PC-9 (cell line): ENCODE measurements around the gene DSCAM. TPM values are rescaled to one million over a fixed set of nuclear protein-coding genes. Genes with fewer than 3 reads are reported as not detected.
"Not testable (repeated sequence)": the region's sequence is repeated elsewhere in the genome, so short reads cannot be mapped to it uniquely, and the experiment has no call there.

Source experiments
- BruUV-seq: library from RNA; stranded (reverse); fragments of 400-500 nt; replicated peaks from 2 replicates; lab custom pipeline; 2021; lab: Mats Ljungman, UMichigan
- CTCF ChIA-PET: fragments of 300-600 bp; sonication (Branson Sonifier 250); formaldehyde crosslinking; loops from one replicate; lab custom pipeline; 2022; ENCODE audit warnings: antibody characterized with exemption; lab: Charles Lee
- POLR2A ChIA-PET: fragments of 300-600 bp; sonication (Branson Sonifier 250); formaldehyde crosslinking; loops from one replicate; lab custom pipeline; 2022; ENCODE audit warnings: antibody characterized with exemption; ENCODE audit not compliant: unreplicated experiment; lab: Charles Lee
- DNase-seq, 2 experiments: peaks; one replicate each; pipeline versions ENCODE4 v3.0.0 to v3.0.0-alpha.2; 2015 to 2022; ENCODE audit warnings: mixed read lengths in 1 of 2
- H2AFZ ChIP-seq: fragments of 200-600 bp; sonication (generic); 2 replicates; pipeline ENCODE4 v1.8.1; 2017; ENCODE audit warnings: antibody characterized with exemption
- H3F3A ChIP-seq: fragments of 200-600 bp; sonication (generic); 2 replicates; pipeline ENCODE4 v1.8.1; 2017; ENCODE audit warnings: antibody characterized with exemption, mild to moderate bottlenecking, low read depth; ENCODE audit not compliant: insufficient read depth
- H3K27ac ChIP-seq: fragments of 200-600 bp; sonication (generic); 2 replicates; pipeline ENCODE4 v1.6.1; 2016; ENCODE audit warnings: mixed run types
- H3K27me3 ChIP-seq: fragments of 200-600 bp; sonication (generic); 2 replicates; pipeline ENCODE4 v1.6.1; 2016; ENCODE audit warnings: low read depth, mixed run types; ENCODE audit not compliant: insufficient read depth
- H3K36me3 ChIP-seq: fragments of 200-600 bp; sonication (generic); 2 replicates; pipeline ENCODE4 v1.6.1; 2016; ENCODE audit warnings: low read depth, mixed run types
- H3K4me1 ChIP-seq: fragments of 200-600 bp; sonication (generic); replicated peaks from 2 replicates; pipeline ENCODE4 v1.6.1; 2016; ENCODE audit warnings: mixed run types; ENCODE audit not compliant: insufficient read depth
- H3K4me2 ChIP-seq: fragments of 200-600 bp; sonication (generic); 2 replicates; pipeline ENCODE4 v1.6.1; 2017; ENCODE audit warnings: mixed run types
- H3K4me3 ChIP-seq: fragments of 200-600 bp; sonication (generic); 2 replicates; pipeline ENCODE4 v1.6.1; 2016; ENCODE audit warnings: mixed run types
- H3K79me2 ChIP-seq: fragments of 200-600 bp; sonication (generic); 2 replicates; pipeline ENCODE4 v1.6.1; 2017; ENCODE audit warnings: low read depth, mixed run types
- H3K9me2 ChIP-seq: fragments of 200-600 bp; sonication (generic); 2 replicates; pipeline ENCODE4 v1.8.1; 2017; ENCODE audit warnings: mild to moderate bottlenecking; ENCODE audit not compliant: insufficient read depth
- H3K9me3 ChIP-seq: fragments of 200-600 bp; sonication (generic); 2 replicates; pipeline ENCODE4 v1.8.1; 2016; ENCODE audit warnings: low read depth; ENCODE audit not compliant: insufficient read depth
- H4K20me1 ChIP-seq: fragments of 200-600 bp; sonication (generic); 2 replicates; pipeline ENCODE4 v1.8.1; 2017; ENCODE audit not compliant: insufficient read depth
- CTCF ChIP-seq: fragments of 200-600 bp; sonication (generic); conservative IDR thresholded peaks from 2 replicates; pipeline ENCODE4 v1.6.1; 2017; ENCODE audit warnings: mixed run types, antibody characterized with exemption, mild to moderate bottlenecking, moderate library complexity
- EZH2 ChIP-seq: fragments of 200-600 bp; sonication (generic); IDR thresholded peaks from 2 replicates; pipeline ENCODE4 v1.8.0; 2017; ENCODE audit warnings: antibody characterized with exemption, low read depth
- intact Hi-C: fragments of 100-400 bp; cut with micrococcal nuclease; formaldehyde crosslinking; loops from one replicate; pipeline ENCODE4 v1.10.0; 2022; ENCODE audit not compliant: unreplicated experiment
- total RNA-seq: library from RNA; stranded (reverse); gene quantifications from 2 replicates; pipeline ENCODE4 v1.2.3, GENCODE V29; 2021

DSCAM gene
- total RNA-seq, 1 experiment from 2014 or later, result not detected

GRCh38 chr21:40187244-40187643 lies 659.7 kb downstream of the DSCAM start:
- Histone ChIP-seq H3K4me1 (no peaks in the 10 kb centered on the region), H3K4me3 (no peak overlapping the region), H3K36me3 (no peaks in the 10 kb centered on the region), H3K9me3 (no peaks in the 10 kb centered on the region), H3F3A (no peaks in the 10 kb centered on the region), H3K27ac (no peak overlapping the region), H3K27me3 (no peaks in the 10 kb centered on the region), H2AFZ (no peak overlapping the region), H3K4me2 (no peak overlapping the region), H3K9me2 (no peaks in the 10 kb centered on the region), H4K20me1 (no peaks in the 10 kb centered on the region), H3K79me2 (no peaks in the 10 kb centered on the region)
- CTCF ChIA-PET, result no interaction called here
- intact Hi-C loops, result no loop called here
- no peak for DNase-seq
- no TSS peak for BruUV-seq
- TF ChIP-seq EZH2 (no peak), CTCF (no peak)
- POLR2A ChIA-PET, result no interaction called here

- ChIA-PET POLR2A (no interaction called here), CTCF (no interaction called here)
- Histone ChIP-seq H3K27me3 (no peaks in the 10 kb centered on the region), H3F3A (no peaks in the 10 kb centered on the region), H3K27ac (no peak overlapping the region), H3K9me3 (no peaks in the 10 kb centered on the region), H4K20me1 (no peaks in the 10 kb centered on the region), H3K36me3 (no peaks in the 10 kb centered on the region), H3K4me2 (no peak overlapping the region), H2AFZ (no peak overlapping the region), H3K4me1 (no peaks in the 10 kb centered on the region), H3K4me3 (no peak overlapping the region), H3K9me2 (no peaks in the 10 kb centered on the region), H3K79me2 (no peaks in the 10 kb centered on the region)
- TF ChIP-seq CTCF (no peak), EZH2 (no peak)
- no TSS peak for BruUV-seq
- intact Hi-C loops, result no loop called here
- DNase-seq, result no peak
Measured at GRCh38 chr21:40186045-40186444, 660.9 kb downstream of the DSCAM start.

- H2AFZ ChIP-seq, result no peak overlapping the region
- no peaks in the 10 kb centered on the region for H3K9me3 ChIP-seq
- no peak overlapping the region for H3K4me2 ChIP-seq
- no peak overlapping the region for H3K4me3 ChIP-seq
- no peaks in the 10 kb centered on the region for H4K20me1 ChIP-seq
- POLR2A ChIA-PET, result no interaction called here
- intact Hi-C loops, result no loop called here
- BruUV-seq, result no TSS peak
- H3F3A ChIP-seq, result no peaks in the 10 kb centered on the region
- CTCF ChIA-PET, result no interaction called here
- no peaks in the 10 kb centered on the region for H3K79me2 ChIP-seq
- H3K36me3 ChIP-seq, result no peaks in the 10 kb centered on the region
- H3K27ac ChIP-seq, result no peak overlapping the region
- H3K9me2 ChIP-seq, result no peaks in the 10 kb centered on the region
- TF ChIP-seq EZH2 (no peak), CTCF (no peak)
- no peaks in the 10 kb centered on the region for H3K4me1 ChIP-seq
- no peak for DNase-seq
- no peaks in the 10 kb centered on the region for H3K27me3 ChIP-seq
Measured at GRCh38 chr21:40185208-40185607, 661.8 kb downstream of the DSCAM start.

GRCh38 chr21:40182491-40182890 lies 664.5 kb downstream of the DSCAM start:
- POLR2A ChIA-PET, H3K4me2 ChIP-seq, H2AFZ ChIP-seq, BruUV-seq, DNase-seq, H3K4me3 ChIP-seq, H3K4me1 ChIP-seq, H3K9me3 ChIP-seq, H3F3A ChIP-seq, H3K9me2 ChIP-seq, H3K27me3 ChIP-seq, H3K36me3 ChIP-seq, CTCF ChIA-PET, H3K79me2 ChIP-seq, H4K20me1 ChIP-seq, intact Hi-C loops, H3K27ac ChIP-seq: not testable (repeated sequence)
